GM18505 (cell line): ENCODE measurements around the gene VIPR1.

Experiments used
- ATAC-seq: cut with Tn5 transposase; IDR thresholded peaks from one replicate; pipeline ENCODE4 v1.9.1; 2021; ENCODE audit not compliant: unreplicated experiment
- POLR2A ChIP-seq: IDR thresholded peaks from 4 replicates; pipeline ENCODE4 v1.6.1; 2011; ENCODE audit warnings: borderline replicate concordance; ENCODE audit not compliant: insufficient read depth, insufficient read length; ENCODE audit errors: extremely low read depth

Gene VIPR1

DNA sequence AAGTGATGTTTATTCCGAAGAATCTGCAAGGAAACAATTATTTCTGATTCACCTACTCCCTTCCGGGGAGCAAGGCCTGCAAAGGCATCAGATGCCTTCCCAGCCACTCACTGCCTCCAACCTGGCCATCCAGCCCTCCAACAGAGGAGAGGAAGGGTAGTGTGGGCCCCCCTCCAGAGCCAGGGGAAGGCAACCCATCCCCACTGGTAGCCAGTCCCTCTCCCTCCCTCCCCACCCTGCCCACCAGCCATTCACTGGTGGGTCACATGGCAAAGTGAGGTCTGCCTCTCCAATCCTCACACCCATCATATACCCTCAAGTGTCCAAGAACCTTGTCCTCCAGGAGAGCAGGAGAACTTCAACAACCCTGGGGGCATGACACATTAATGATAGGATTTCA, 2.4 kb upstream of the VIPR1 start:
- no peak for TF ChIP-seq POLR2A
- no peak for ATAC-seq

DNA sequence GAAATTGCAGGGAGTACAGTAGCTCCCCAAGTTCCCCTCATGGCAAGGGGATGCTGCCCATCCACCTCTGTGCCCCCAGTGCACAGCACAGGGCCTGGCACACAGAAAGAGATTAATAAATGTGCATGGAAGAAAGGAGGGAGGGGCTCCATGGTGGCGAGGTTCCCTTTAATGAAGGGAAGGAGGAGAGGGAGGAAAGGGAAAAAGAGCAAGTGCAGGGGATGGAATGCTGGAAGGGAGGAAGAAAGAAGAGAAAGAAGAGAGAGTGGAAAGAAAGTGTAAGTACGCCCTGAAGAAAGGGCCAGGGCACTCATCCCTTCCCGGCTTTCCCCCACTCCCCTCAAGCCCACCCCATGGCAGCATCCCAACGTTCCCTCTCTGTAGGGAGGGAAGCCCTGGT, 1.5 kb upstream of the VIPR1 start:
- ATAC-seq, result no peak
- no peak for TF ChIP-seq POLR2A

DNA sequence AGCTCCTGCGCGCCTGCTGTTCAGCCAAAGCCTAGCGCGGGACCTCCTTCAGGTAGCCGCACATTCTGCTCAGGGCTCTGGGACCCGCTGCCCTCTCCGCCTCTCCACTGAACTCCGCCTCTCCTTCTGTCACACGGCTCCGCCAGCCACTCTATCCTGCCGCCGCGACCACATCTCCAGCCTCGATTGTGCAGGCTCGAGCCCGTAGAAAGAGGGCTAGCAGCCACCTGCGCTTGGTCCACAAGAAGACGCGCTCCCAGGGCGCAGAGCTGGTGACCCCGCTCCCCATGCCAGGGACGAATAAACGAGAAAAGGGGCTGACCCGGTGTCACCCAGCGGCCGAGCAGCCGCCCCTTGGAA, 1.1 kb upstream of the VIPR1 start:
- no peak for TF ChIP-seq POLR2A
- ATAC-seq, result no peak

DNA sequence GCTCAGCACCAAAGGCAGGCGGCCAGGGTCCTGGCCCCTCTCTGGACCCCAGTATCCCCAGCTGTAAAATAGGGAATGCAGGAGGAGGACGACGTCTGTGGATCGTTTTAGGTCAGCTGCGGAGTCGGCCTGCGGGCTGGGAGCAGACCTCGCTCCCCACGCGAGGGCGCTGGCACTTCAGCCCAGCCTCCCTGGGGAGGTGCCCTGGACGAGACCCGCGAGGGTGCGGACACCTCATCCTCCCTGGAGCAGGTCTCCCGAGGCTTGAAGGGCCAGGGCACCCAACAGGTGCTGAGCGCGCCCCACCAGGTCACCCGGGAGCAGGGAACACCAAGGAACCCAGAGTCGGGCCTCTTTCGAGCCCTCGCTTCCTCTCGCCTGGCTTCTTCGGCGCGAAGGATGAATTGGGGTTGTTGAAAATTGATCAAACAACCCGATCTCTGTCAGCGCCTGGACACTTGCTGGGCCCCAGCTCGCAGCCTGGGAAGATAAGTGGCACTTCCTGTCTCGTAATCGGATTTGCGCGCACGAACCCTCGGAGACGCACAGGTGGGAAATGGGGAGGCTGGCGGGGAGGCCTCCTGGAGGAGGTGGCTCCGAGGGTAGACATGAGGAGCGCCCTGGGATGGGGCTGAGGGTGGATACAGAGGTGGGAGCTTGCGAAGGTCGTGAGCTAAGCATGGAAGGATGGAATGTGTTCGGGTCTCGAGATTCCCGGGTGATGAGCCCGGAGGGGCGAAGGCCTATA, 588 bp upstream of the VIPR1 start:
- peak; percentile 14 for ATAC-seq
- TF ChIP-seq POLR2A, result no peak

DNA sequence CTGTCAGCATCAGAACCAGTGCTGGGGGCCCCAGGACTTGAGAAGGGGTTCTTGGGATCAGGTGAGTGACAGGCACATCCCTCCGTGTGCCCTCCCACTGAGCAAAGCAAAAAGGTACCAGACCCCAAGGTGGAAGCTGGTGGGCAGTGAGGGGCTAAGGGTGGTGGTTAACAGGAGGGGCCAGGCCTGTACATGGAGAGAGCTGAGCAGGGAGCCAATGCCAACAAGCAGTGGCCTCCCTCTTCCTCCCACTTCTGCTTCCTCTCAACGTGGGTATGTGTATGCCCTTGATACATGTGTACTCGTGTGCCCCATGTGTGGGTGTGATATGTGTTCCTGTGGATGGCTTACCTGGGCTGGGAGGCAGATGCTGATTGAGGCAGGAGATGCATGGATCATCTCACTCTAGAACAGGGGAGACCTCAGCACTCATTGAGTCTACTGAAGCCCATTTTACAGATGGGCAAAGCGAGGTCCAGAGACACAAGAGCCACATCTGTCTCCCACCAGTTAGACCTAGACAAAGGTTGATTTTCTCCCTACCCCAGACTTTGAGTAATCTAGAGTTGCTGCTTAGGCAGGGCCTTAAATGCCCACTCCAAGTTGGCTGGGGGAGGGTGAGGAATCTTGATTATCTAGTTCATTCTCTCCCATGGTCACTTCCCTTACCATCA, 945 bp downstream of the VIPR1 start:
- no peak for ATAC-seq
- TF ChIP-seq POLR2A, result no peak

DNA sequence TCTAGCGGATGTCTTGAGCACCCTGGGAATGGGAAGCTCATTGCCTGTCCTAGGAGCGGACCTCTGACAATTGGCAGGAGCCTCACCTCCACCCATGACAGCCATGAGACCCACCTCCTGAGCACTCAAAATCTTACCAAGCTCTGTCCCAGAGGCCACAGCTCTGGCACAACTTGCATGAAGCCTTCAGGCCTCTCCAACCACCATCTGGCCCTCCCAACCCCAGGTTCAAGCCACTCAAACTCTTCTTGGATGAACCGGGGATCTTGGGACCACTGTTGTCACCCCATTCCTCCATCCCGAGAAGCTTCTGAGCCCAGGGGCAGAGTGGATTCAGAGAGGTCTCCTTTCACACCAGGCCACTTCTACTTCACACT, 1.5 kb downstream of the VIPR1 start:
- no peak for ATAC-seq
- no peak for TF ChIP-seq POLR2A

DNA sequence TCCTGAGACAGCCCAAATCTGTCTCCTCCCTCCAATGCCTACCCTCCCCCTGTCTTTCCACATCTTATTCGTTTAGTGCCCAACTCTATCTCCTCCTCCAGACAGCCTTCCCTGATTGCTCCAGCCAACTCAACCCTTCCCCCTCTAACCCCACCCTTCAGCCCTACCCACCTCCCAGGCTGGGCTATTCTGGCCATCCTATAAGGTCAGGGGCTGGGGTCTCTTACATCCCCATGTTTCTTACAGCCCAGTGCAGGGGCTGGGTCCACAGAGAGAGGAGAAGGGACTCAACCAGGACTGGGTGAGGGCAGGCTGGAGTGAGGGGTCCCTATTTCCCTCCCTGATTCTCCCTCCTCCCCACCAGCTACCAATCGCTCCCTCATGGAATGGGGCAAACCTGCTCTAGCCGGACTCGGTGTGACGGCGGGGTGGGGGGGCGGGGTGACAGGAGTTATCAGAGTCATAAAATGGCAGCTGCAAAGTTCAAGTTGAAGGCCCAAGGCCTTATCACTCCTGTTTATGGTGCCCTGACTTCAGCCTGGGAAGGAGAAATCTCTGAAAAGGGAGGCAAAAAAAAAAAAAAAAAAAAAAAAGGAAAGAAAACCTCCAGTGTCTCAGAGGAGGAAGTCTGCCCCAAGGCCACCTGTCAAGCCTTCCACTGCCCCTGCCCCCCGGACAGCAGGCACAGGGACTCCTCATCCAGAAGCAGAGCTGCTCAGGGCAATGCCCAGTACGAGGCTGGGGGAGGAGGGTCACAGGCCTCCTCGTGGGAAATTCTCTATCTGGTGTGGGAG, 2.1 kb downstream of the VIPR1 start:
- no peak for ATAC-seq
- no peak for TF ChIP-seq POLR2A

DNA sequence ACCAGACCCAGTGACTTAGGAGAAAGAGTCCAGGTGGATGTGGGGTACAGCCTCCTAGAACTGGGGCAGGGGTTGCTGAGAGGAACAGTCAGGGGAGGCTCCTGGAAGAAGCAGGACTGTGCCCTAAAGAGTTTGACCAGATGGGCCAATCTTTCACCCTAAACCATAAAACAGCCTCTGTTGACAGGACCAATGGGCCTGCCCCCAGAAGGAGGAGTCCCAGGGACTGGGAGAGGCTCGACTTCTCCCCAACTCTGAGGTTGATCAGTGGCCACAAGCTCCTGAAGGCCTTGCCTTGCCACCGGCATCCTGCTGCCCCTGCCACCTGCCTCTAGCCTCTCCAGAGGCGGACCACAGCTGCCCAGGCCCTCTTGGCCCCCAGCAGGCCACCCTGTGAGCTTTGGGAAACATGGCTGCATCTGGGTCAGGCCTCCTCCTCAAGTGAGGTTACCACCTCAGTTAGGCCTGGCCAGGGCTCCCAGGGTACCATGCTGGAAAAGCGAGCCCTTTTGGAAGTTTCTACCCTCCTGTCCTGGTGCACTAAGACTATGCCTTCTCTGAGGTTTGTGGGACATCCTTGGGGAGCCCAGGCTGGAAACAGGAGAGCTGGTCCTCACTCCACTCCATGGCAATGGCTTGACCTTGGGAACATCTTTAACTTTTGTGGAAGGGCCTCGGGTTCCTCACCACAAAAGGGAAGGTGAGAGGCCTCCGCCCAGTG, 2.8 kb downstream of the VIPR1 start:
- TF ChIP-seq POLR2A, result no peak
- no peak for ATAC-seq

DNA sequence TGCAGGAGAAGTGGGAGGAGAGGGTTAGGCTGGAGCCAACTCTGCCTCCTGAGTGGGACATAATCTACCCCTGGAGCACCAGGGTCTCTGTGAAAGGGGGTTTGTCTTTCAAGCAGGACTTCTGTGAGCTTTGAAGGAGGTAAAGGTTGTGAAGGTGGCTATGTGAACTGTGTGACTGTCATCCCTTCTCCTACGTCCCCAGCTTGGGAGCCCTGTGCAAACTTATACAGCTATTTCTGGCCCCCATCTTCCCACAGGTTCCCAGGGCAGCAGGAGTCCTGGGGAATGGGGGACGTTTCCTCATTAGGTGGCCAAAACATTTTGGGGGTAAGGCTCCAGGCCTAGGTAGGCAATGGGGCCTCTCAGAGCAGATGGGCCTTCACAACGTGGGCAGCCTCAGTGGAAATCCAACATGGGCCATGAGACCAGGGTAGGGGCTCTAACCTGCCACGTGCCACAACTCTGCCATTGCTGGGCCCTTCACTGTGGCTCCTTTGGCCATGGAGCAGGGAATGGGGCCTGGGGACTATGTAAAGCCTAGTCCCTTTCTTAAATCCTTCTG, 3.5 kb downstream of the VIPR1 start:
- no peak for TF ChIP-seq POLR2A
- no peak for ATAC-seq

DNA sequence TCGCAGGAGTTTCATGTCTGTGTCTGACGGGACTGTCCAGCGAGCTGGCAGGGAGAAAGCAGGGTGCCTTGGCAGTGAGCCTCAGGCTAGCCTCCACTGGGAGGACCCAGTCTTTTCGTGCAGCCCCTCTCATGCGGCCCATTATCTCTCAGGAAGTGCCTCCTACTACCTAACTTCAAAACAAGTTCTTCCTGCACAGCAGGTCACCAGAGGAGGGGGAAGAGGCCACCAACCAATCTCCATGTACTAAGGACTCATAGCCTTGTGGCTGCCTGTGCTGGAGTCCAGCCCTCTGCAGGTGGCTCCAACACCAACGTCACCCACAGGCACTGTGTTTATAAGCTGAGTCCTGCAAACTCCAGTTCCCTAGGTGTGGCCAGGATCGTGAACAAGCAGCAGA, 4.8 kb downstream of the VIPR1 start:
- no peak for ATAC-seq
- no peak for TF ChIP-seq POLR2A

DNA sequence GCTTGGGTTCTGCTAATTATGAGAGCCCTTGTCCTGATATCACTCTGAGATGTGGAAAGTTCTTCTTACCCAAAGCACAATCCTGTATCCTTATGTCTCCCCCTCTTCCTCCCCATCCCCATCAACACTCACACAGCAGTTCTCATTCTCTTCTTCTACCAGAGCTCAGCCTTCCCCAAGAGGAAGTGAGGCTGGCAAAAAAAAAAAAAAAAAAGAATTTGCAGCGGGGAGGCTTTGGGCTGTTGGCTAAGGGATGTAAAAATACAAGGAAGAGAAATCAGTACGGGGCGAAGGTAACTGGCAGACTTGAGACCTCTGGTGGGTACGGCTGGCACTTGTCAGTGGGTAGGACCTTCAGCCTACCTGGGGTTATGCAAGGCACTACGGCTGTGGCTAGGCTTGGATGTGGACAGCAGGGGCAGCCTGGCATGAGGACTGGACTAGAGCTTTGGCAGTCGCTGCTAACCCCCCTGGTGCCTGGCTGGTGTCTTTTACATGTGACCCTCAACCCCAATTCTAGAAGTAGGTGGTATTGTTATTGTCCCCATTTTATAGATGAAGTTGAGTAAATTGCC, 5.4 kb downstream of the VIPR1 start:
- TF ChIP-seq POLR2A, result no peak
- ATAC-seq, result no peak

DNA sequence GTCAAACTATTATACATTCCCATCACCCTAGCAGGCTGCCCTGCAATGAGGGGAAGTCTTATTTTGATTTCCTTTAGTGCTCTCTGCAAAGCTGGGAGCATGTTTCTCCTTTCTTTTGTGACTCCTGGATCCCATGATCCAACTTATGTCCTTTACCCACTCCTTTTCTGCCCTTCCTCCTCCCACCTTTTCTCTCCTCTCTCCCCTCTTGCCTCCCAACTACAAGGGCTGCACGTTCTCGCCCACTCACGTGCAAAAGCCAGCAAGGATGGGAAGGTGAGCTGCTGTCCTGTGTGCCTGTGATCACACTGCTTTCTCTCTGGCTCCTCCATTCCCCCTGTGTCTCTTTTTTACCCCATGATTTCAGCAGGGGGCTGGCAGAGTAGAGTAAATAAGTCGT, 6.1 kb downstream of the VIPR1 start:
- TF ChIP-seq POLR2A, result no peak
- ATAC-seq, result no peak

DNA sequence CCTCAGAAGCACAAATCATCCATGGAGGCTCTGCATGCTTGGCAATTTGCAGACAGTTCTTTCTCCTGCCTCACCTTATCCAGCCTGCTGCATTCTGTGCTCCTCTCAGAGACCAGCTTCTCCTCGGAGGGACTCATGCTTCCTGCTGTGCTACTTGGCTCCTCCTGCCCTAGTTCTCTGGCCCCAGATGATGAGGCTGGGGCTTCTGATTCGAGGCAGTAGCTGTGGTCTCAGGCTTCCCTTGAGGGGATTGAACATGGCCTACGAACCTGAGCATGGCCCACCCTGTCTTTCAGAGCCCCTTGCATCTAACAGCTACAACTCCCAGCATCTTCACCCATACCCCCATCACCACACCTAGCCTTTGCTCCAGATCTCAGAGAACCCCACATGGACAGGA, 6.7 kb downstream of the VIPR1 start:
- no peak for TF ChIP-seq POLR2A
- ATAC-seq, result no peak
